ENCODE data around the gene OXTR. TPM values are rescaled to one million over a fixed set of nuclear protein-coding genes. Genes with fewer than 3 reads are reported as not detected.

The OXTR gene
- total RNA-seq (2014; rRNA removed; shearing (Covaris generic)) = 0.03 and 0.61 TPM in 2 replicates
- 0.10 TPM in 1 of 2 replicates, not detected in the other for polyA plus RNA-seq (2015; cell fraction: cytosol; rRNA removed)
- polyA plus RNA-seq (2015; cell fraction: nucleus; rRNA removed) = 0.05 and 0.27 TPM in 2 replicates

- in situ Hi-C loops (cut with HindIII; ENCODE audit: low pct_unique_long_range_greater_than_20kb, low sequenced_read_pairs) = no loop called here
Measured at GRCh38 chr3:8769088-8769822, at the start of gene OXTR. Gene OXTR (minus strand): TSS chr3:8769613. CDS start chr3:8768187, 1,426 bp downstream.

GRCh38 chr3:8817486-8817885 is 48.1 kb upstream of the OXTR start:
- no peak for DNase-seq (ENCODE audit: low read depth, low spot score)
- in situ Hi-C loops (cut with HindIII; ENCODE audit: low pct_unique_long_range_greater_than_20kb, low sequenced_read_pairs) = no loop called here

More at GRCh38 chr3:8769088-8769822, at the start of gene OXTR:
- peak; percentile 64 for DNase-seq (ENCODE audit: low read depth, low spot score)

- in situ Hi-C loops (cut with HindIII; ENCODE audit: low pct_unique_long_range_greater_than_20kb, low sequenced_read_pairs) = no loop called here
- no peak for DNase-seq (ENCODE audit: low read depth, low spot score)
Measured at GRCh38 chr3:8816106-8816505, 46.7 kb upstream of the OXTR start.

- in situ Hi-C loops (cut with HindIII; ENCODE audit: low pct_unique_long_range_greater_than_20kb, low sequenced_read_pairs) = no loop called here
- no peak for DNase-seq (ENCODE audit: low read depth, low spot score)
Measured at GRCh38 chr3:8813411-8813810, 44.0 kb upstream of the OXTR start.

GRCh38 chr3:8810561-8810960 is 41.1 kb upstream of the OXTR start:
- no peak for DNase-seq (ENCODE audit: low read depth, low spot score)
- in situ Hi-C loops (cut with HindIII; ENCODE audit: low pct_unique_long_range_greater_than_20kb, low sequenced_read_pairs) = no loop called here

GRCh38 chr3:8805774-8806173 is 36.4 kb upstream of the OXTR start:
- DNase-seq (ENCODE audit: low read depth, low spot score) = no peak
- in situ Hi-C loops (cut with HindIII; ENCODE audit: low pct_unique_long_range_greater_than_20kb, low sequenced_read_pairs) = no loop called here

- DNase-seq (ENCODE audit: low read depth, low spot score) = no peak
- in situ Hi-C loops (cut with HindIII; ENCODE audit: low pct_unique_long_range_greater_than_20kb, low sequenced_read_pairs) = no loop called here
Measured at GRCh38 chr3:8802256-8802655, 32.8 kb upstream of the OXTR start.

GRCh38 chr3:8800016-8800415 is 30.6 kb upstream of the OXTR start:
- in situ Hi-C loops (cut with HindIII; ENCODE audit: low pct_unique_long_range_greater_than_20kb, low sequenced_read_pairs) = no loop called here
- DNase-seq (ENCODE audit: low read depth, low spot score) = no peak

DNA sequence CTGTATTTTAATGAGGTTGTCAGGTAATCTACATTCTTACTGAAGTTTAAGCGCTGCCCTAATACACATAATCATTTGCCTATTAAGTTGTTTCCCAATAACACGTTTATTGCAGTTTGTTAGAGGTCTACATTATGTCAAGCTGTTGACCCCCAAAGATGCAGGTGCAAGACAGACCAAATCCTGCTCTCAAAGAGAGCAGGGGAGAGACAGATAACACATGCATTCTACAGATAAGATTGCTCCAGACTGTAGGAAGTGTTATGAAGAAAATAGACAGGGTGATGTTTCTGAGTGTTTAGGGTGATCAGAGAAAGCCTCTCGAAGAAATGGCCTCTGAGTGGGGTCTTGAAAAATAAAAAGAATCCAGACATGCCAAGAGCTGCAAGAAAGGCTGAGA is 24.8 kb upstream of the OXTR start:
- DNase-seq (ENCODE audit: low read depth, low spot score) = no peak
- in situ Hi-C loops (cut with HindIII; ENCODE audit: low pct_unique_long_range_greater_than_20kb, low sequenced_read_pairs) = no loop called here

GRCh38 chr3:8793242-8793641 is 23.8 kb upstream of the OXTR start:
- in situ Hi-C loops (cut with HindIII; ENCODE audit: low pct_unique_long_range_greater_than_20kb, low sequenced_read_pairs) = no loop called here
- DNase-seq (ENCODE audit: low read depth, low spot score) = no peak

DNA sequence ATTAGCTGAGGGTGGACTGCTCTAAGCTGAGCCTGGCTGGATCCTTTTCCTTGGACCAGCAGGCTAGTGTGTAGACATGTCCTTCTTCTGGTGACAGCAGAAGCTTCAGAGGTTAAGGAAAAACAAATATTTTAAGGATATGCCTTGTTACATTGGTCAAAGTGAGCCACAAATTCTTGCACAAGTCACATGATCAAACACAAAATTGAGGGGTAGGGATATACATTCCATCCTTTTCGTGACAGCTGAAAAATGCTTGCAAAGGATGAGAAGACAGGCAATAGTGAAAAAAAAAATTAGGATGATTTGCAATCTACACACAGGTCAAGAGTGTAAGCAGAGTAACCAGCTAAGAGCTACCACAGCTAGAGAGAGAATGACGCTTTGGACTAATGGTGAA is 21.1 kb upstream of the OXTR start:
- no peak for DNase-seq (ENCODE audit: low read depth, low spot score)
- in situ Hi-C loops (cut with HindIII; ENCODE audit: low pct_unique_long_range_greater_than_20kb, low sequenced_read_pairs) = no loop called here

DNA sequence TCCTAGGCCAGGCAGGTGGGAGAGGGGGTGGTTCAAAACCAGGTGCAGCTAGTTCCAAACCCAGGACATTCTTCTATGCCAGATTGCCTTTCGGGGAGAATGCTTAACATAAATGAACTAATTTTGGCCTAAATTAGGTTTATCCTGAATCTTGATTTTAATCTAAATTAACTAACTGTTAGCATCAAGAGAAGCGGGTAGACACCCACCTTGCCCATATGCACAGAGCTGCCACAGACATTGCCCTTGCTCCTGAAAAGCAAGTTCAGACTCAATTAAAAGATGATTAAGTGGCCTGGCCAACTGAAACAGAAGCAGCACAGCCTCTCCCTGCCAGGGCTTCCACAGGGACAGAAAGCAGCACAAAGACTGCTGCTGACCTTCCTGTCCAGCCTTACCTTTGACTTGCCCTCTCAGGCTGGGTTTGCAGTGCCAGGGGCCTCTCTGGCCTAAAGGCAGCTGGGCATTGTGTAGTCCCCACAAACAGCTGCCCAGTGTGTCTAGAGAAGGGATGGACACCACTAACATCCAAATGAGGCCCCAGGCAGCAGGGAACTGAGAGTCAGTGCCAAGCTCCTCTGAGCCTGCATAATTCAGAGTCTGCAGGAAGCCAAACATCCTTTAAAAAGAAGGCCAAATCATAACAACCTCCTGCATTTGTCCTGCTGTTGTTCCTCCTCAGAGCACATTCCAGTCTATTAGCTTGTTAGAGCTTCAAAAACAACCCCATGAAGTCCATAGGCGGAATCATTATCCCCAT is 15.4 kb upstream of the OXTR start:
- in situ Hi-C loops (cut with HindIII; ENCODE audit: low pct_unique_long_range_greater_than_20kb, low sequenced_read_pairs) = no loop called here
- no peak for DNase-seq (ENCODE audit: low read depth, low spot score)

DNA sequence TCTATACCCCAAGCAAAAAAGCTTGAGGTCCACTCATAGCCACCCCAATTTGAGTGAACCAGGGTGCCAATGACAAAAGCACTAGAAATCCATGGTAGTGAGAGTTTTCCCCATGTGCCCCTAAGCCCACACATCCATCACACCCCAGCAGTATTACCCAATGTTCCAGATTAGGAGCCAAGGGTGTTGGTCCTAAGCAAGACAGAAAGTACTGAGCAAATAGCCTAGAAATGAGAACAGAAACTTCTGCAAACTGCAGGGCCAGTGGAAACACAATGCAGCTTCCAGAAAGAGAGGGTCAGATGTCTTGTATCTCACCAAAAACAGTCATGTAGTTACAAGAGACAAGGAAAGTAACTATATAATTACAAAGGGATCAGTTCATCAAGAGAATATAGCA is 10.9 kb upstream of the OXTR start:
- in situ Hi-C loops (cut with HindIII; ENCODE audit: low pct_unique_long_range_greater_than_20kb, low sequenced_read_pairs) = no loop called here
- no peak for DNase-seq (ENCODE audit: low read depth, low spot score)

- no peak for DNase-seq (ENCODE audit: low read depth, low spot score)
- in situ Hi-C loops (cut with HindIII; ENCODE audit: low pct_unique_long_range_greater_than_20kb, low sequenced_read_pairs) = no loop called here
Measured at GRCh38 chr3:8778475-8778874, 9.1 kb upstream of the OXTR start.

DNA sequence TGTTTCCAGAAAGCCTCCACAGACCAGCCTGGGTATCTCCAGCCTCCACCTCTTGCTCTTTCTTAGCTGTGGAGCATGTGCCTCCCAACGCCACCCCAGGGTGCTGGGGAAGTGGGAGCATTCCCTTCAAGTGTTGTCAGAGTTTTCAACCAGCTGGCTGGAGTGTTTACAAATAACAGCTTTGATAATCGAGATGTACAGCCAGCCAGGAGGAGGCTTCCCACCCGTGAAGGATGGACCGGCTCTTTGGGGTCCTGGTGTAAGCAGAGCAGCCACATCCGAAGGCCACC is 8.5 kb upstream of the OXTR start:
- in situ Hi-C loops (cut with HindIII; ENCODE audit: low pct_unique_long_range_greater_than_20kb, low sequenced_read_pairs) = no loop called here
- DNase-seq (ENCODE audit: low read depth, low spot score) = no peak

- DNase-seq (ENCODE audit: low read depth, low spot score) = no peak
- in situ Hi-C loops (cut with HindIII; ENCODE audit: low pct_unique_long_range_greater_than_20kb, low sequenced_read_pairs) = no loop called here
Measured at GRCh38 chr3:8777201-8777977, 8.0 kb upstream of the OXTR start.

DNA sequence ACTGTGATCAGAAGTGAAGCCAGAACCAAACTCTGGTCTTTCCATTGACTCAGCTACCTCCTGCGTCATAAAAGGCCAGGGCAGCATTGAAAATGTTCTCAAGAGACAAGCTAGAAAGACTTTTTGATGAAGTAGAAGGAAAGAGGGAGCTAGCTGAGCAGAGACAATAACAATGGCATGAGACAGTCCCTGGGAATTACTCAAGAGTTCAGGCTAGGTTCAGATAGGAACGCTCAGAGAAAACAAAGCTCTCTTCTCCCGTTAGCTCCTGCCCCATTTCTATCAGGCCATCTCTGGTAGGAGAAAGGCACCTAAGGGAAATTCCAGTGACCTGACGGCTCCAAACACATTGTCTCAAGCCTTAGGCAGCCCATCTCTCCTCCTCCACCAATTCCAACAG is 7.0 kb upstream of the OXTR start:
- in situ Hi-C loops (cut with HindIII; ENCODE audit: low pct_unique_long_range_greater_than_20kb, low sequenced_read_pairs) = no loop called here
- DNase-seq (ENCODE audit: low read depth, low spot score) = no peak

GRCh38 chr3:8775602-8776001 is 6.2 kb upstream of the OXTR start:
- in situ Hi-C loops (cut with HindIII; ENCODE audit: low pct_unique_long_range_greater_than_20kb, low sequenced_read_pairs) = no loop called here

More at GRCh38 chr3:8775602-8776001, 6.2 kb upstream of the OXTR start:
- no peak for DNase-seq (ENCODE audit: low read depth, low spot score)
